Inflammatory macrophage treated with lipopolysaccharide for 1 hour (primary cell): ENCODE data around the gene KIAA0825.
A peak's percentile ranks its signal among the peaks of the same experiment; 100 is the strongest.

Experiments used
- DNase-seq, 2 donors: peaks; one replicate each; pipeline ENCODE4 v3.0.0-alpha.2; 2020 to 2022

The KIAA0825 gene

GRCh38 chr5:94501365-94501764, 117.0 kb downstream of the KIAA0825 start:
- DNase-seq = no peak

GRCh38 chr5:94499806-94500205, 118.6 kb downstream of the KIAA0825 start:
- no peak for DNase-seq

- DNase-seq = no peak
These were observed 120.2 kb downstream of the KIAA0825 start for GRCh38 chr5:94498199-94498598.

- DNase-seq = peak; percentile 55 to 73
These were observed 133.3 kb downstream of the KIAA0825 start for GRCh38 chr5:94485067-94485466.

- no peak for DNase-seq
These were observed 137.3 kb downstream of the KIAA0825 start for GRCh38 chr5:94481059-94481458.

GRCh38 chr5:94480486-94480885, 137.9 kb downstream of the KIAA0825 start:
- no peak for DNase-seq

GRCh38 chr5:94473936-94474335, 144.5 kb downstream of the KIAA0825 start:
- DNase-seq = no peak

- no peak for DNase-seq
These were observed 146.9 kb downstream of the KIAA0825 start for GRCh38 chr5:94471521-94471920.

- no peak for DNase-seq
These were observed 147.6 kb downstream of the KIAA0825 start for GRCh38 chr5:94470802-94471201.

- DNase-seq = no peak
These were observed 148.5 kb downstream of the KIAA0825 start for GRCh38 chr5:94469894-94470329.

- no peak for DNase-seq
These were observed 150.2 kb downstream of the KIAA0825 start for GRCh38 chr5:94467954-94468930.

- no peak for DNase-seq
These were observed 151.0 kb downstream of the KIAA0825 start for GRCh38 chr5:94467346-94467953.

GRCh38 chr5:94463739-94464138, 154.7 kb downstream of the KIAA0825 start:
- no peak for DNase-seq

GRCh38 chr5:94461131-94461530, 157.3 kb downstream of the KIAA0825 start:
- DNase-seq = no peak

- DNase-seq = no peak
These were observed 158.5 kb downstream of the KIAA0825 start for GRCh38 chr5:94459915-94460314.

- DNase-seq = no peak
These were observed 160.6 kb downstream of the KIAA0825 start for GRCh38 chr5:94457788-94458187.

GRCh38 chr5:94445726-94446125, 172.7 kb downstream of the KIAA0825 start:
- no peak for DNase-seq

- no peak for DNase-seq
These were observed 175.4 kb downstream of the KIAA0825 start for GRCh38 chr5:94442991-94443390.

- no peak for DNase-seq
These were observed 176.3 kb downstream of the KIAA0825 start for GRCh38 chr5:94442076-94442475.

GRCh38 chr5:94440015-94440414, 178.4 kb downstream of the KIAA0825 start:
- no peak for DNase-seq

GRCh38 chr5:94433397-94434163, 184.8 kb downstream of the KIAA0825 start:
- DNase-seq = peak; percentile 92

GRCh38 chr5:94432499-94432898, 185.9 kb downstream of the KIAA0825 start:
- DNase-seq = peak; percentile 85 to 90

- no peak for DNase-seq
These were observed 186.7 kb downstream of the KIAA0825 start for GRCh38 chr5:94431696-94432095.
